ENCODE measurements around the gene PMFBP1.

GRCh38 chr16:72219282-72219681 is 47.3 kb upstream of the PMFBP1 start:
- TF ChIP-seq POLR2A (IDR thresholded peaks at IDR 0.05) (no peak), CTCF (IDR thresholded peaks at IDR 0.05) (no peak)
